Neural crest cell (in vitro differentiated cells): ENCODE measurements around the gene SBNO1. TPM values are rescaled to one million over a fixed set of nuclear protein-coding genes. Genes with fewer than 3 reads are reported as not detected.
A peak's percentile ranks its signal among the peaks of the same experiment; 100 is the strongest.
"Not testable (repeated sequence)": the region's sequence is repeated elsewhere in the genome, so short reads cannot be mapped to it uniquely, and the experiment has no call there.

Experiments used
- DNase-seq: peaks from one replicate; pipeline ENCODE4 v3.0.0; 2021; ENCODE audit warnings: low read depth, mixed read lengths, low spot score
- H3K27ac Mint-ChIP-seq: one replicate; pipeline ENCODE4 v1.8.0; 2021; ENCODE audit warnings: mild to moderate bottlenecking, mixed read lengths; ENCODE audit not compliant: unreplicated experiment
- H3K27me3 Mint-ChIP-seq: 2 replicates; pipeline ENCODE4 v1.8.0; 2021; ENCODE audit warnings: low read depth, mild to moderate bottlenecking, mixed read lengths
- H3K36me3 Mint-ChIP-seq: 2 replicates; pipeline ENCODE4 v1.8.0; 2021; ENCODE audit warnings: low read depth, mild to moderate bottlenecking, mixed read lengths
- H3K4me1 Mint-ChIP-seq: 2 replicates; pipeline ENCODE4 v1.8.0; 2021; ENCODE audit warnings: mixed read lengths
- H3K4me3 Mint-ChIP-seq: one replicate; pipeline ENCODE4 v1.8.0; 2021; ENCODE audit warnings: mild to moderate bottlenecking, mixed read lengths
- H3K9me3 Mint-ChIP-seq: 2 replicates; pipeline ENCODE4 v1.8.0; 2021; ENCODE audit warnings: mixed read lengths
- total RNA-seq: library from RNA; stranded (reverse); gene quantifications from 2 replicates; pipeline ENCODE4 v1.2.1, GENCODE V29; 2021
- TF ChIP-seq, protein P1 (sequence below): fragments of 200-600 bp; sonication (generic); conservative IDR thresholded peaks from 2 replicates; pipeline ENCODE4 v1.5.0; 2021; ENCODE audit warnings: antibody characterized with exemption, mild to moderate bottlenecking

SBNO1 gene
- total RNA-seq, 1 donor from 2014 or later: 43.2 TPM

DNA sequence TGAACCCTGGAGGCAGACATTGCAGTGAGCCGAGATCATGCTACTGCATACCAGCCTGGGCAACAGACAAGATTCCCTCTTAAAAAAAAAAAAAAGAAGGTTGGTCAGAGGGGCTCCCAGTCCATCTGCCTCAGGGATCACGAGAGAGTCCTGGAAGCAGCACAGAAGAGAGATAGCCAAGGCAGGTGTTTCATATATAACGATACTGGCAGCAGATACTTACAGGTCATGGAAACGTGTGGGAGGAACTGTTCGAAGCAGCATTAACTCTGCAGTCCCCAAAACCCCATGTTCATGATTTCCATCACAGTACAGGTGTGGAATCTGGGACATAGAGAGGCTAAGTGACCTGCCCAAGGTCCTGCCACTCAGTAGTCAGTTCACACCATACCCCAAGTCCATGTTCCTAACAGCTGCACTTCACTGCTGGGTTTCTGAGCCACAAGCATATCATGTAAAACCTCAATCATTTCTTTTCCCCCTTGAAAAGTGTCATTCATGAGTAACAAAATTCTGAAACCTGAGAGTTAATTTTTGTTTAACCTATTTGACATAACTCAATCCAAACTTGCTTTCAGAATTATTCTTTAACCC, 109.7 kb downstream of the SBNO1 start:
- TF ChIP-seq, protein P1, sequence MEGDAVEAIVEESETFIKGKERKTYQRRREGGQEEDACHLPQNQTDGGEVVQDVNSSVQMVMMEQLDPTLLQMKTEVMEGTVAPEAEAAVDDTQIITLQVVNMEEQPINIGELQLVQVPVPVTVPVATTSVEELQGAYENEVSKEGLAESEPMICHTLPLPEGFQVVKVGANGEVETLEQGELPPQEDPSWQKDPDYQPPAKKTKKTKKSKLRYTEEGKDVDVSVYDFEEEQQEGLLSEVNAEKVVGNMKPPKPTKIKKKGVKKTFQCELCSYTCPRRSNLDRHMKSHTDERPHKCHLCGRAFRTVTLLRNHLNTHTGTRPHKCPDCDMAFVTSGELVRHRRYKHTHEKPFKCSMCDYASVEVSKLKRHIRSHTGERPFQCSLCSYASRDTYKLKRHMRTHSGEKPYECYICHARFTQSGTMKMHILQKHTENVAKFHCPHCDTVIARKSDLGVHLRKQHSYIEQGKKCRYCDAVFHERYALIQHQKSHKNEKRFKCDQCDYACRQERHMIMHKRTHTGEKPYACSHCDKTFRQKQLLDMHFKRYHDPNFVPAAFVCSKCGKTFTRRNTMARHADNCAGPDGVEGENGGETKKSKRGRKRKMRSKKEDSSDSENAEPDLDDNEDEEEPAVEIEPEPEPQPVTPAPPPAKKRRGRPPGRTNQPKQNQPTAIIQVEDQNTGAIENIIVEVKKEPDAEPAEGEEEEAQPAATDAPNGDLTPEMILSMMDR: no peak
- peak overlapping the region; percentile 19 for H3K27ac Mint-ChIP-seq
- no peaks in the 10 kb centered on the region for H3K9me3 Mint-ChIP-seq
- no peak overlapping the region for H3K4me3 Mint-ChIP-seq
- no peaks in the 10 kb centered on the region for H3K27me3 Mint-ChIP-seq
- no peak for DNase-seq
- H3K36me3 Mint-ChIP-seq: peaks cover 16% of the 10 kb centered on the region
- H3K4me1 Mint-ChIP-seq: no peaks in the 10 kb centered on the region

GRCh38 chr12:123253641-123254459, 110.8 kb downstream of the SBNO1 start:
- Mint-ChIP-seq H3K4me3 (no peak overlapping the region), H3K4me1 (no peaks in the 10 kb centered on the region), H3K27me3 (no peaks in the 10 kb centered on the region), H3K36me3 (peaks cover 20% of the 10 kb centered on the region), H3K27ac (no peak overlapping the region), H3K9me3 (no peaks in the 10 kb centered on the region)
- TF ChIP-seq, protein P1: no peak
- DNase-seq: no peak

DNA sequence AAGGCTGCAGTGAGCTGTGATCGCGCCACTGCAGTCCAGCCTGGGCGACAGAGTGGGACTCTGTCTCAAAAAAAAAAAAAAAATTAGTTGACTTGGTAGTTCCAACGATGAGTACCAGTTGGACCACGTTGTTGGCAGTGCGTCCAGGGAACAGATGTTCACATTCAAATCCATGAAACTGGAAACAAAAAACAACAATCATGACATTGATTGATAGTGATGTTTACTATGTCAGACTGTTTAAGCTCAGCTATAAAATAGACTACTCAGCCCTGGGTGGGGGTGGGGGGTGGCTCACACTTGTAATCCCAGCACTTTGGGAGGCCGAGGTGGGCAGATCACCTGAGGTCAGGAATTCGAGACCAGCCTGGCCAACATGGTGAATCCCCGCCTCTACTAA, 112.3 kb downstream of the SBNO1 start:
- H3K27ac Mint-ChIP-seq, H3K9me3 Mint-ChIP-seq, H3K4me1 Mint-ChIP-seq, DNase-seq, H3K27me3 Mint-ChIP-seq, H3K4me3 Mint-ChIP-seq: not testable (repeated sequence)
- peaks cover 32% of the 10 kb centered on the region for H3K36me3 Mint-ChIP-seq

DNA sequence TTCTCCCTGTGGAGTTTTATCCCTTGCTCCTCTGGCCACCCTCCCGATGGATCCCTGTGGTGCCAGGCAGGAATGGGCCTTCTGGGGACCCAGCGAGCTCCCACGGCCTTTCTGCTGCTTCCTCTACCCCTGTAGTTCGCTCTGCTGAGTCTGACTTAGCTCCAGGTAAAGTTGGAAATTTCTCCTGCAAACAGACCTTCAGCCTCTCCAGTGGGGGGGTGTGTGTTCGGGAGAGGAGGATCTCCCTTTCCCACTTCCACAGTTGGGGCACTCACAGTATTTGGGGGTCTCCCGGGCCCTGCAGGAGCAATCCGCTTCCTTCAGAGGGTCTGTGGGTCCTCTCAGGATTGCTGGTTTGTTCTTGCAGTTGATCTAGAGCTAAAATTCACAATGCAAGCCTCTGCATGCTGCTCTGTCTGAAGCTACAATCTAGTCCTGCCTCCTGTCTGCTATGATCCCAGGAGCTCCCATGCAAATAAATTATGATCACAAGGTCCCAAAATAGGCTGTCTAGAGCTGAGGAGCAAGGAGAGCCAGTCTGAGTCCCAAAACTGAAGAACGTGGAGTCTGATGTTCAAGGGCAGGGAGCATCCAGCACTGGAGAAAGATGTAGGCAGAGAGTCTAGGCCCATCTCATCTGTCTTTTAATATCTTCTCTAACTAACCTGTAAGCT, 113.1 kb downstream of the SBNO1 start:
- Mint-ChIP-seq H3K9me3 (peaks cover 9% of the 10 kb centered on the region), H3K4me3 (no peak overlapping the region), H3K27me3 (no peaks in the 10 kb centered on the region), H3K4me1 (peaks cover 4% of the 10 kb centered on the region), H3K36me3 (peaks cover 37% of the 10 kb centered on the region), H3K27ac (peak overlapping the region; percentile 35)
- TF ChIP-seq, protein P1: no peak
- no peak for DNase-seq

GRCh38 chr12:123250471-123251383, 113.9 kb downstream of the SBNO1 start:
- Mint-ChIP-seq H3K4me3 (no peak overlapping the region), H3K27me3 (no peaks in the 10 kb centered on the region), H3K9me3 (peaks cover 9% of the 10 kb centered on the region), H3K4me1 (peaks cover 4% of the 10 kb centered on the region), H3K27ac (peak overlapping the region; percentile 35), H3K36me3 (peaks cover 34% of the 10 kb centered on the region)
- TF ChIP-seq, protein P1: no peak
- no peak for DNase-seq

GRCh38 chr12:123248996-123249741, 115.5 kb downstream of the SBNO1 start:
- Mint-ChIP-seq H3K9me3 (peaks cover 14% of the 10 kb centered on the region), H3K36me3 (peaks cover 41% of the 10 kb centered on the region)
- H3K27me3 Mint-ChIP-seq, DNase-seq, H3K27ac Mint-ChIP-seq, H3K4me3 Mint-ChIP-seq, H3K4me1 Mint-ChIP-seq: not testable (repeated sequence)

DNA sequence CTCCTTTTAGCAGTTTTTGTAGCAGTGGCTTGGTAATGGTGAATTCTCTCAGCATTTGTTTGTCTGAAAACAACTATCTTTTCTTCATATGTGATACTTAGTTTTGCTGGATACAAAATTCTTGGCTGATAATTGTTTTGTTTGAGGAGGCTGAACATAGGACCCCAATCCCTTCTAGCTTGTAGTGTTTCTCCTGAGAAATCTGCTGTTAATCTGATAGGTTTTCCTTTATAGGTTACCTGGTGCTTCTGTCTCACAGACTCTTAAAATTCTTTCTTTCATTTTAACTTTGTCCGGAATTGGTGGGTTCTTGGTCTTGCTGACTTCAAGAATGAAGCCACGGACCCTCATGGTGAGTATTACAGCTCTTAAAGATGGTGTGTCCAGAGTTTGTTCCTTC, 116.5 kb downstream of the SBNO1 start:
- H3K4me1 Mint-ChIP-seq, H3K27ac Mint-ChIP-seq: not testable (repeated sequence)
- peaks cover 36% of the 10 kb centered on the region for H3K36me3 Mint-ChIP-seq

More for the DNA sequence above, 116.5 kb downstream of the SBNO1 start:
- DNase-seq, H3K27me3 Mint-ChIP-seq: not testable (repeated sequence)
- peak overlapping the region; percentile 4 for H3K4me3 Mint-ChIP-seq
- peaks cover 14% of the 10 kb centered on the region for H3K9me3 Mint-ChIP-seq
